Stromal cell of bone marrow (primary cell): ENCODE results near the gene NUDT22.

Source experiments
- DNase-seq: peaks from one replicate; pipeline ENCODE4 v3.0.0-alpha.2; 2012; ENCODE audit warnings: low read depth

NUDT22 gene

GRCh38 chr11:64275841-64276240 is 49.8 kb downstream of the NUDT22 start:
- DNase-seq, result no peak

GRCh38 chr11:64276653-64277431 is 50.8 kb downstream of the NUDT22 start:
- DNase-seq, result no peak

- DNase-seq, result no peak
Measured at GRCh38 chr11:64278576-64279190, 52.6 kb downstream of the NUDT22 start.
